ENCODE data around the gene COL12A1. TPM values are rescaled to one million over a fixed set of nuclear protein-coding genes. Genes with fewer than 3 reads are reported as not detected.

Gene COL12A1
- total RNA-seq, 1 donor from 2014 or later, result 24.3 TPM

- H3K27me3 ChIP-seq (ENCODE audit: control insufficient read depth, insufficient read depth, low read length), result no peaks in the 10 kb centered on the region
- no peak for DNase-seq (ENCODE audit: low read depth)
- no peak for TF ChIP-seq CTCF (IDR thresholded peaks at IDR 0.05; ENCODE audit: insufficient read depth, low read length, poor library complexity, severe bottlenecking)
- peak overlapping the region; percentile 20 for H3K4me3 ChIP-seq (ENCODE audit: low read depth, low read length)
- H3K36me3 ChIP-seq (ENCODE audit: control insufficient read depth, insufficient read depth, low read length), result no peaks in the 10 kb centered on the region
Observed at GRCh38 chr6:75084872-75085381, 120.9 kb downstream of the COL12A1 start.

- DNase-seq (ENCODE audit: low read depth), result no peak
- Histone ChIP-seq H3K4me3 (ENCODE audit: low read depth, low read length) (no peak overlapping the region), H3K27me3 (ENCODE audit: control insufficient read depth, insufficient read depth, low read length) (no peaks in the 10 kb centered on the region), H3K36me3 (ENCODE audit: control insufficient read depth, insufficient read depth, low read length) (no peaks in the 10 kb centered on the region)
- TF ChIP-seq CTCF (IDR thresholded peaks at IDR 0.05; ENCODE audit: insufficient read depth, low read length, poor library complexity, severe bottlenecking), result no peak
Observed at GRCh38 chr6:75084018-75084417, 121.8 kb downstream of the COL12A1 start.

GRCh38 chr6:75081921-75082320, 123.9 kb downstream of the COL12A1 start:
- no peak for DNase-seq (ENCODE audit: low read depth)
- H3K27me3 ChIP-seq (ENCODE audit: control insufficient read depth, insufficient read depth, low read length), result no peaks in the 10 kb centered on the region
- TF ChIP-seq CTCF (IDR thresholded peaks at IDR 0.05; ENCODE audit: insufficient read depth, low read length, poor library complexity, severe bottlenecking), result no peak
- H3K4me3 ChIP-seq (ENCODE audit: low read depth, low read length), result no peak overlapping the region
- no peaks in the 10 kb centered on the region for H3K36me3 ChIP-seq (ENCODE audit: control insufficient read depth, insufficient read depth, low read length)

GRCh38 chr6:75081047-75081446, 124.8 kb downstream of the COL12A1 start:
- no peak for TF ChIP-seq CTCF (IDR thresholded peaks at IDR 0.05; ENCODE audit: insufficient read depth, low read length, poor library complexity, severe bottlenecking)
- no peak for DNase-seq (ENCODE audit: low read depth)
- H3K36me3 ChIP-seq (ENCODE audit: control insufficient read depth, insufficient read depth, low read length), result no peaks in the 10 kb centered on the region
- H3K4me3 ChIP-seq (ENCODE audit: low read depth, low read length), result no peak overlapping the region
- H3K27me3 ChIP-seq (ENCODE audit: control insufficient read depth, insufficient read depth, low read length), result no peaks in the 10 kb centered on the region

GRCh38 chr6:75079589-75079988, 126.3 kb downstream of the COL12A1 start:
- DNase-seq (ENCODE audit: low read depth), result no peak

More at GRCh38 chr6:75079589-75079988, 126.3 kb downstream of the COL12A1 start:
- TF ChIP-seq CTCF (IDR thresholded peaks at IDR 0.05; ENCODE audit: insufficient read depth, low read length, poor library complexity, severe bottlenecking), result no peak
- no peaks in the 10 kb centered on the region for H3K27me3 ChIP-seq (ENCODE audit: control insufficient read depth, insufficient read depth, low read length)
- no peak overlapping the region for H3K4me3 ChIP-seq (ENCODE audit: low read depth, low read length)
- no peaks in the 10 kb centered on the region for H3K36me3 ChIP-seq (ENCODE audit: control insufficient read depth, insufficient read depth, low read length)
